ENCODE results near the gene TAP2. TPM values are rescaled to one million over a fixed set of nuclear protein-coding genes. Genes with fewer than 3 reads are reported as not detected.

The TAP2 gene
- total RNA-seq, 6 experiments from 2014 or later, result 25.3 to 47.5 (median 39.2) TPM

DNA sequence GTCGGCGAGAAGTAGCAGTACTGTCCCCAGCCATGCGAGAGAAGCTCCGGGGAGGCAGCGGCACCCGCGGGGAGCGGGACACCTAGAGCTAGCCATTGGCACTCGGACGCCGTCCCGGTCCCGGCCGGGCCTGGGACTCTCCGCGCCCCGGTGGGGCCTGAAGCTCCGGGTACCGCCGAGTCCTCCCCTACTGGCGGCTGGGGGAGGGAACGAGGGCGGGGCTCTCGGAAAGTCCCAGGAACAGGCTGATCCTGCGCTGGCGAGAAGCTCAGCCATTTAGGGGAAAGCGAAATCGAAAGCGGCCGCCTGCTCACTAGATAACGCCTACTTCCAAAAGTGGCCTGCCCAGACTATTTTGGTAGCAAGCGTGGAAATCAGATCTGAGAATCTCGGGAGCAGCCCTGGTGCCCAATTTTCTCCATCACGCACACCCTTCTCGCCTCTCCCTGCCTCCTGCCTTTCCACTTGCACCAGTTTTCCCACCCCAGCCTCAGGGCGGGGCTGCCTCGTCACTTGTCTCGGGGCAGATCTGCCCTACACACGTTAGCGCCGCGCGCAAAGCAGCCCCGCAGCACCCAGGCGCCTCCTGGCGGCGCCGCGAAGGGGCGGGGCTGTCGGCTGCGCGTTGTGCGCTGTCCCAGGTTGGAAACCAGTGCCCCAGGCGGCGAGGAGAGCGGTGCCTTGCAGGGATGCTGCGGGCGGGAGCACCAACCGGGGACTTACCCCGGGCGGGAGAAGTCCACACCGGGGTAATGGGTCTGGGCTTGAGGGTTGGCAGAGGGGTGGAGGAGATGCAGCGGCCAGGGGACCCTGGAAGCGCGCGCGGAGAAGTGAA lies 15.2 kb upstream of the TAP2 start, which contains the start of the genes PSMB9 and TAP1:
Gene PSMB9, plus strand, starts transcription at position 652 of the 835 bp plus-strand sequence. Its CDS starts 38 bp downstream, at position 690.
Gene TAP1, minus strand, starts transcription at position 164 of the 835 bp plus-strand sequence. Its CDS starts 68 bp downstream, at position 96.
- no peaks in the 10 kb centered on the region for H3K9me3 Mint-ChIP-seq
- H3K4me1 Mint-ChIP-seq (ENCODE audit: low read depth), result peaks cover 29% of the 10 kb centered on the region
- TF ChIP-seq, protein P1, sequence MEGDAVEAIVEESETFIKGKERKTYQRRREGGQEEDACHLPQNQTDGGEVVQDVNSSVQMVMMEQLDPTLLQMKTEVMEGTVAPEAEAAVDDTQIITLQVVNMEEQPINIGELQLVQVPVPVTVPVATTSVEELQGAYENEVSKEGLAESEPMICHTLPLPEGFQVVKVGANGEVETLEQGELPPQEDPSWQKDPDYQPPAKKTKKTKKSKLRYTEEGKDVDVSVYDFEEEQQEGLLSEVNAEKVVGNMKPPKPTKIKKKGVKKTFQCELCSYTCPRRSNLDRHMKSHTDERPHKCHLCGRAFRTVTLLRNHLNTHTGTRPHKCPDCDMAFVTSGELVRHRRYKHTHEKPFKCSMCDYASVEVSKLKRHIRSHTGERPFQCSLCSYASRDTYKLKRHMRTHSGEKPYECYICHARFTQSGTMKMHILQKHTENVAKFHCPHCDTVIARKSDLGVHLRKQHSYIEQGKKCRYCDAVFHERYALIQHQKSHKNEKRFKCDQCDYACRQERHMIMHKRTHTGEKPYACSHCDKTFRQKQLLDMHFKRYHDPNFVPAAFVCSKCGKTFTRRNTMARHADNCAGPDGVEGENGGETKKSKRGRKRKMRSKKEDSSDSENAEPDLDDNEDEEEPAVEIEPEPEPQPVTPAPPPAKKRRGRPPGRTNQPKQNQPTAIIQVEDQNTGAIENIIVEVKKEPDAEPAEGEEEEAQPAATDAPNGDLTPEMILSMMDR (IDR thresholded peaks at IDR 0.05), result peak; percentile 85
- peaks cover 2% of the 10 kb centered on the region for H3K27me3 Mint-ChIP-seq (ENCODE audit: insufficient read depth)
- peak; percentile 85 for DNase-seq
- H3K27ac Mint-ChIP-seq, result peak within 1 kb of the TSS; percentile 97
- H3K4me3 Mint-ChIP-seq, result peak within 1 kb of the TSS; percentile 99
- H3K36me3 Mint-ChIP-seq (ENCODE audit: low read depth), result peaks cover 18% of the 10 kb centered on the region

DNA sequence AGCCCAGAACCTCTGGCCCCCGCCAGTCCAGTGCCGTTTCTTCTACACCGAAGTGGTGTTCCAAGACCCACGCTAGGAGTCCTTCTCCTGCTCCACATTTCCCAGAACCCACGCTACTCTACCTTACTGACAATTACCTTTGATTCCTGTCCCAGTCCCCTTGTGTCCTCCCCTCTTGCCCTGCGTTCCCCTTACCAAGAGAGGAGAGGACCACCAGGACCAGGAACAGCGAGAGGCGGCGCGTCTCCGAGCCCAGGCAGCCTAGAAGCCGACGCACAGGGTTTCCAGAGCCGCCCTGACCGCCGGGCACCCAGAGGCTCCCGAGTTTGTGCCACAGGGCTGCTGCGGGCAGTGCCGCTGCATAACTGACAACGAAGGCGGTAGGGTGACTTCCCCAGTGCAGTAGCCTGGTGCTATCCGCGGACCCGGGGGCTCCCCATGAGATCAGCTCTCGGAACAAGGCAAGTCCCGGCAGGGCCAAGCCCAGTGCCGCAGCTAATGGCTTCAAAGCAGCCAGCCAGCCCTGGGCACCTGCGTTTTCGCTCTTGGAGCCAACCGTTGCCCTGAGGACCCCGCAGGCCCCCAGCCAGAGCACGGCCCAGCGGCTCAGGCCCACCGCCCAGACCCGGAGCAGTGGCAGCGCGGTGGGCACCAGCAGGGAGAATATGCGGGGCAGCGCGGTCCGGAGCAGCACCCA lies 14.5 kb upstream of the TAP2 start:
- peak; percentile 21 for DNase-seq
- H3K9me3 Mint-ChIP-seq, result no peaks in the 10 kb centered on the region
- H3K27ac Mint-ChIP-seq, result peak overlapping the region; percentile 90

DNA sequence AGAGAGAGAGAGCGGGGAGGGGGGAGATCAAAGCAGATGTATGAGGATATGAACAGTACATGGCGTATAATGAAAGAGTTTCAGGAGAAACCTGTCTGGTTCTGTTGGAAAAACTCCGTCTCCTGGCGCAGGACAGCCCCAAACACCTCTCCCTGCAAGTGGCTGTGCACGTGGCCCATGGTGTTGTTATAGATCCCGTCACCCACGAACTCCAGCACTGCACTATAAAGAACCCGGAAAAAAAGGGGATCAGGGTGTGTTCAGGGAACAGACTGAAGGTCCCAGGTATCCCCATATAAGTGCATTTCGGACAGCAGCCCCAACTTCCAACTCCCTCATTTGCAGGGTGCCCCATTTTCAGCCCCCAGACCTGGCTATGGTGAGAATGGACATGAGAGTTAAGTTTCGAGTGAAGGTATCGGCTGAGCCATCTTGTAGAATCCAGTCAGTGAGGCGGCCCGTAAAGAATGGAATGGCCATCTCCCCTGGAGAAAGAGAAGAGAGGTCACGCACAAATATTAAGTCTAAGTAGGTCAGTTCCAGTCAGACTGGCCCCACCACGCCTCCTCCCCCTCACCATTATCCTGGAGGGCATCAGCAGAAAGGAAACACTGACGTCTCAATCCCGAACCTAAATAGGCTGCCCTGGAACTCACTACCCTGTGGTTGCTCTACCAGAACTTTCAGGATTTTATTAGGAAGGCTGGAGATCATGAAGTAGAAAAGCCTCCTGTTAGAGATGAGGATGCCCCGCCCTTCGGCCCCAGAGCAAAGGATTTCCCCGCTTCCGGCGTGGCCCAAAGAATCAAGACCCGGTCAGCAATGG lies 13.7 kb upstream of the TAP2 start:
- H3K27me3 Mint-ChIP-seq (ENCODE audit: insufficient read depth), result peaks cover 2% of the 10 kb centered on the region
- peaks cover 28% of the 10 kb centered on the region for H3K36me3 Mint-ChIP-seq (ENCODE audit: low read depth)
- no peaks in the 10 kb centered on the region for H3K9me3 Mint-ChIP-seq
- H3K4me3 Mint-ChIP-seq, result peak overlapping the region; percentile 99
- peaks cover 29% of the 10 kb centered on the region for H3K4me1 Mint-ChIP-seq (ENCODE audit: low read depth)
- TF ChIP-seq, protein P1 (IDR thresholded peaks at IDR 0.05), result no peak
- DNase-seq, result no peak
- H3K27ac Mint-ChIP-seq, result peak overlapping the region; percentile 90

More for the DNA sequence above, 14.5 kb upstream of the TAP2 start:
- peaks cover 29% of the 10 kb centered on the region for H3K4me1 Mint-ChIP-seq (ENCODE audit: low read depth)
- peaks cover 21% of the 10 kb centered on the region for H3K36me3 Mint-ChIP-seq (ENCODE audit: low read depth)
- peak overlapping the region; percentile 99 for H3K4me3 Mint-ChIP-seq
- H3K27me3 Mint-ChIP-seq (ENCODE audit: insufficient read depth), result peaks cover 2% of the 10 kb centered on the region
- TF ChIP-seq, protein P1 (IDR thresholded peaks at IDR 0.05), result no peak

DNA sequence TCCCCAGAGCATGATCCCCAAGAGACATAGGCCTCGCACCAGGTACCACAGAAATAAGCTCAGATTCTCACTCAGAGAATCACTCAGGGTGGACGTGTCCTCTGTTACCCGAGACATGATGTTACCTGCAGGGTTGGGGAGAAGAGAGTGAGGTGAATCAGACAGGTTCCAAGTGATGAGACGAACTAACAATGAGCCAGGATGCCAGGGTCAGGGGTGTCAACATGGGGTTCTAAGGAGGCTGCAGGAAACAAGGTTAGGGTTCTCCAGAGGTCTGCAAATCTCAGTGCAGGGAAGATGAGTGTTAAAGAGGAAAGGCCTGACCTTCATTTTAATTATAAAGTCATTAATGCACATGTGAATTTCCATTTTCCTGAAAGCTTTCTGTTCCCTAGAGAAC lies 12.5 kb upstream of the TAP2 start:
- DNase-seq, result no peak
- peaks cover 2% of the 10 kb centered on the region for H3K27me3 Mint-ChIP-seq (ENCODE audit: insufficient read depth)
- peaks cover 33% of the 10 kb centered on the region for H3K36me3 Mint-ChIP-seq (ENCODE audit: low read depth)
- H3K4me3 Mint-ChIP-seq, result no peak overlapping the region
- H3K27ac Mint-ChIP-seq, result no peak overlapping the region
- no peaks in the 10 kb centered on the region for H3K9me3 Mint-ChIP-seq
- TF ChIP-seq, protein P1 (IDR thresholded peaks at IDR 0.05), result no peak
- H3K4me1 Mint-ChIP-seq (ENCODE audit: low read depth), result peaks cover 29% of the 10 kb centered on the region

DNA sequence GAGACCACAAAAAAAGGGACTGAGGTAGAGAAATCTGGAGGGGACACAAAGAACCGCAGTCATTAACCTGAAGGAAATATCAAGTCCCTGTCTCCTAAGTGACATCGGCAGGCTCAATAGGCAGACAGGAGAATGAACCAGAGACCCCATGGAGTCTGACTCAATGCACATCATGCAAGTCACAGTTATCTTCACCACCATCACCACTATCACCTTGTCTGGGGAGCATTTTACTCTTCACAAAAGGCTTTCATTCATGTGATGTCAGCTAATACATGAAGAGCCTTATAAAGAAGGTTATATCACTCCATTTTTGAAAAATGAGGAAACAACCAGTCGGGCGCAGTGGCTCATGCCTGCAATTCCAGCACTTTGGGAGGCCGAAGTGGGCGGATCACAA lies 10.6 kb upstream of the TAP2 start:
- H3K4me1 Mint-ChIP-seq (ENCODE audit: low read depth), result peaks cover 21% of the 10 kb centered on the region
- H3K27me3 Mint-ChIP-seq (ENCODE audit: insufficient read depth), result peaks cover 4% of the 10 kb centered on the region
- TF ChIP-seq, protein P1 (IDR thresholded peaks at IDR 0.05), result no peak
- DNase-seq, result no peak
- H3K9me3 Mint-ChIP-seq, result no peaks in the 10 kb centered on the region
- no peak overlapping the region for H3K27ac Mint-ChIP-seq
- peaks cover 33% of the 10 kb centered on the region for H3K36me3 Mint-ChIP-seq (ENCODE audit: low read depth)
- no peak overlapping the region for H3K4me3 Mint-ChIP-seq

Measured in HFFc6 (cell line).